Sigmoid colon (tissue), 7 donors: ENCODE data around the gene MLXIP. TPM values are rescaled to one million over a fixed set of nuclear protein-coding genes. Genes with fewer than 3 reads are reported as not detected.
"Not testable (repeated sequence)": the region's sequence is repeated elsewhere in the genome, so short reads cannot be mapped to it uniquely, and the experiment has no call there.

ENCODE experiments used
- DNase-seq: peaks from one replicate; pipeline ENCODE4 v3.0.0-alpha.2; 2019
- H3K27ac ChIP-seq, 4 donors: fragments of 200-600 bp; sonication (generic); one replicate each; pipeline ENCODE4 v1.5.1; 2016 to 2019; ENCODE audit warnings: mild to moderate bottlenecking in 1 of 4
- H3K27me3 ChIP-seq, 3 donors: fragments of 200-600 bp; sonication (generic); one replicate each; pipeline ENCODE4 v1.5.1; 2019; ENCODE audit warnings: mild to moderate bottlenecking in 1 of 3
- H3K36me3 ChIP-seq, 4 donors: fragments of 200-600 bp; sonication (generic); one replicate each; pipeline ENCODE4 v1.5.1; 2016 to 2019
- H3K4me1 ChIP-seq, 4 donors: fragments of 200-600 bp; sonication (generic); one replicate each; pipeline ENCODE4 v1.5.1; 2017 to 2019
- H3K4me3 ChIP-seq, 4 donors: fragments of 200-600 bp; sonication (generic); one replicate each; pipeline ENCODE4 v1.5.1; 2017 to 2019; ENCODE audit warnings: mild to moderate bottlenecking in 2 of 4, moderate library complexity in 1 of 4
- H3K9me3 ChIP-seq, 4 donors: fragments of 200-600 bp in 3 of 4; sonication (generic) in 3 of 4; one replicate each; pipeline versions ENCODE4 v1.5.1 to v1.6.1; 2013 to 2019
- EP300 ChIP-seq, 4 donors: sonication (generic); formaldehyde crosslinking; IDR thresholded peaks; one replicate each; pipeline ENCODE4 v1.6.1; 2017; ENCODE audit warnings: antibody characterized with exemption in 4 of 4
- POLR2A ChIP-seq, 2 donors: fragments of 450-650 bp; IDR thresholded peaks; one replicate each; pipeline ENCODE4 v1.6.1; 2016; ENCODE audit warnings: antibody characterized with exemption in 2 of 2, mild to moderate bottlenecking in 2 of 2, moderate library complexity in 2 of 2
- POLR2AphosphoS5 ChIP-seq, 4 donors: sonication (generic); formaldehyde crosslinking; IDR thresholded peaks; one replicate each; pipeline ENCODE4 v1.6.1; 2017; ENCODE audit warnings: antibody characterized with exemption in 4 of 4
- WGBS, 2 donors: extraction: QIAGEN DNeasy Blood & Tissue Kit; methylation state at CpG; one replicate each; pipeline ENCODE4 v1.1.7; 2013; 5-methylcytosine and 5-hydroxymethylcytosine counted together
- intact Hi-C: fragments of 100-400 bp; cut with DNase I; formaldehyde crosslinking; loops from one replicate; pipeline ENCODE4 v1.15.1; 2023
- polyA plus RNA-seq, 3 donors: library from polyadenylated mRNA; stranded (reverse); fragments of 200-250 nt; gene quantifications; one replicate each; pipeline ENCODE4 v1.2.3, GENCODE V29; 2013
- total RNA-seq, 4 donors: library from RNA; depleted of rRNA; stranded (reverse); fragments of >200 nt; gene quantifications; one replicate each; pipeline ENCODE4 v1.1.0, GENCODE V29; 2016
- TF ChIP-seq, protein P1 (sequence below), 4 experiments: fragments of 450-650 bp in 3 of 4; fragments of 200-600 bp in 1 of 4; IDR thresholded peaks; one replicate each; pipeline ENCODE4 v1.5.1; 2016 to 2019; ENCODE audit warnings: antibody characterized with exemption in 4 of 4, mild to moderate bottlenecking in 3 of 4, moderate library complexity in 2 of 4
- donor health status: healthy with polysubstance abuse.
- donor health status: Bipolar disorder and iron deficiency.
- donor health status: healthy.

Gene MLXIP
- total and polyA plus RNA-seq, 7 donors = 15.6 to 141 (median 37.5) TPM

DNA sequence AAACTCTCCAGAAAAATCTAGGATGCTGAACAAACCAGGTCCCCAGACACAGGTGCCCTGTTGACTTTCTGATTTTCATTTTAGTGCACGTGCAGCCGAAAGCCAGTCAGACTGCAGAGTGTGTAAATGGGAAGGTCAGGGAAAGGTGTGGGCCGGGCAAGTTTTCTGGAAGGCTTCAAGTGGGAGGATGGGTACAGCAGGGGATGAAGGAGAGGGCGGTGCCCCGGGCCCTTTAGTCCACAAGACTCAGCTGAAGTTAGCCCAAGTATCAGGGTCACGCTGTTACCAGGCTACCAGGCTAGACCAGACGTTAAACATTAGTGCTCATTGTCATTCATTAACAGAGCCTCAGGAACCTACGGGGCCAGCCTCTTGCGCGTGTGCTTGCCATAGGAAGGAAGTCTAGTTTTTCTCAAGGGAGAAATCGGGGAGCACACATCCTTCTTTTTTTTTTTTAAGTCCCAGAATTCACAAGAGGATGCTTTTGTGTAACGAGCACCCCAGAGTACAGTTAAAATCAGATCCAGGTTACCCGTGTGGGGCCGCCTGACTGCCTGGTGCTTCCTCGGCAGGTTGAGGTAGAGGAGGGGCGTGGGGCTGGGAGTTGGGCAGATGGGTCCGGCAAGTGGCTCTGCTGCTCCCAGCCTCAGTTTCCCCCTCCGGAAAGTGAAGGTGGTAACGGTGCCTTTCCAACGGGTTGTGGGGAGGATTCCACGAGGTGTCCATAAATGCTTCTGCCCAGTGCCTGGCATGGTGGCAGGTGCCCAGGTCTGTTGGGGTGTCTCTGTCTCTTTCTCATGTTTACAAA lies 37.8 kb upstream of the MLXIP start:
- no peaks in the 10 kb centered on the region for H3K27me3 ChIP-seq
- peaks cover 9 to 59% (median 14%) of the 10 kb centered on the region in 4 donors for H3K36me3 ChIP-seq

DNA sequence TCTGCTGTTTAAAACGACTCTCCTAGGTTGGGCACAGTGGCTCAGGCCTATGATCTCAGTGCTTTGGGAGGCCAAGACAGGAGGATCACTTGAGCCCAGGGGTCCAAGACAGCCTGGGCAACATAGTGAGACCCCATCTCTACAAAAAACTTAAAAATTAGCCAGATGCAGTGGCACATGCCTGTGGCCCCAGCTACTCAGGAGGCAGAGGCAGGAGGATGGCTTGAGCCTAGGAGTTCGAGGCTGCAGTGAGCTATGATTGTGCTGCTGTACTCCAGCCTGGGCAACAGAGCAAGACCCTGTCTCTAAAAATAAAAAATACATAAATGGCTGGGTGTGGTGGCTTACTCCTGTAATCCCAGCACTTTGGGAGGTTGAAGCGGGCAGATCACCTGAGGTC lies 37.1 kb upstream of the MLXIP start:
- H3K9me3 ChIP-seq, H3K4me3 ChIP-seq, H3K4me1 ChIP-seq, H3K27ac ChIP-seq, H3K27me3 ChIP-seq, intact Hi-C loops, DNase-seq: not testable (repeated sequence)
- H3K36me3 ChIP-seq = peaks cover 9 to 59% (median 11%) of the 10 kb centered on the region in 4 donors
- WGBS, 2 donors = 90 to 97% methylated on average over 3 of the region's 3 CpGs

More for the DNA sequence above, 37.8 kb upstream of the MLXIP start:
- intact Hi-C loops = no loop called here
- WGBS, 2 donors = 29 to 72% methylated on average over 21 of the region's 21 CpGs
- Histone ChIP-seq H3K4me3 (no peak overlapping the region), H3K9me3 (no peaks in the 10 kb centered on the region), H3K4me1 (no peaks in the 10 kb centered on the region), H3K27ac (no peak overlapping the region)
- DNase-seq = no peak
- TF ChIP-seq, protein P1, sequence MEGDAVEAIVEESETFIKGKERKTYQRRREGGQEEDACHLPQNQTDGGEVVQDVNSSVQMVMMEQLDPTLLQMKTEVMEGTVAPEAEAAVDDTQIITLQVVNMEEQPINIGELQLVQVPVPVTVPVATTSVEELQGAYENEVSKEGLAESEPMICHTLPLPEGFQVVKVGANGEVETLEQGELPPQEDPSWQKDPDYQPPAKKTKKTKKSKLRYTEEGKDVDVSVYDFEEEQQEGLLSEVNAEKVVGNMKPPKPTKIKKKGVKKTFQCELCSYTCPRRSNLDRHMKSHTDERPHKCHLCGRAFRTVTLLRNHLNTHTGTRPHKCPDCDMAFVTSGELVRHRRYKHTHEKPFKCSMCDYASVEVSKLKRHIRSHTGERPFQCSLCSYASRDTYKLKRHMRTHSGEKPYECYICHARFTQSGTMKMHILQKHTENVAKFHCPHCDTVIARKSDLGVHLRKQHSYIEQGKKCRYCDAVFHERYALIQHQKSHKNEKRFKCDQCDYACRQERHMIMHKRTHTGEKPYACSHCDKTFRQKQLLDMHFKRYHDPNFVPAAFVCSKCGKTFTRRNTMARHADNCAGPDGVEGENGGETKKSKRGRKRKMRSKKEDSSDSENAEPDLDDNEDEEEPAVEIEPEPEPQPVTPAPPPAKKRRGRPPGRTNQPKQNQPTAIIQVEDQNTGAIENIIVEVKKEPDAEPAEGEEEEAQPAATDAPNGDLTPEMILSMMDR (IDR thresholded peaks at IDR 0.05) = no peak
- TF ChIP-seq POLR2AphosphoS5 (IDR thresholded peaks at IDR 0.05) (no peak), POLR2A (IDR thresholded peaks at IDR 0.05) (no peak), EP300 (IDR thresholded peaks at IDR 0.05) (no peak)

GRCh38 chr12:122042910-122043309 lies 35.6 kb upstream of the MLXIP start:
- no peak for DNase-seq
- intact Hi-C loops = no loop called here
- no peaks in the 10 kb centered on the region for H3K27me3 ChIP-seq
- TF ChIP-seq POLR2A (IDR thresholded peaks at IDR 0.05) (no peak), EP300 (IDR thresholded peaks at IDR 0.05) (no peak), POLR2AphosphoS5 (IDR thresholded peaks at IDR 0.05) (no peak)
- TF ChIP-seq, protein P1 (IDR thresholded peaks at IDR 0.05) = no peak
- H3K9me3 ChIP-seq = no peaks in the 10 kb centered on the region
- WGBS, 2 donors = 84 to 88% methylated on average over 11 of the region's 11 CpGs
- no peaks in the 10 kb centered on the region for H3K4me1 ChIP-seq
- H3K36me3 ChIP-seq = peaks cover 3 to 52% (median 7%) of the 10 kb centered on the region in 4 donors
- no peak overlapping the region for H3K27ac ChIP-seq
- no peak overlapping the region for H3K4me3 ChIP-seq

- Histone ChIP-seq H3K27me3 (no peaks in the 10 kb centered on the region), H3K27ac (no peak overlapping the region), H3K4me1 (no peaks in the 10 kb centered on the region), H3K4me3 (no peak overlapping the region), H3K36me3 (peaks cover 3 to 53% (median 7%) of the 10 kb centered on the region in 4 donors), H3K9me3 (no peaks in the 10 kb centered on the region)
- DNase-seq = no peak
- intact Hi-C loops = no loop called here
- no peak for TF ChIP-seq EP300 (IDR thresholded peaks at IDR 0.05)
- TF ChIP-seq, protein P1 (IDR thresholded peaks at IDR 0.05) = no peak
- no peak for TF ChIP-seq POLR2A (IDR thresholded peaks at IDR 0.05)
- TF ChIP-seq POLR2AphosphoS5 (IDR thresholded peaks at IDR 0.05) = no peak
- 93 to 94% methylated on average over 15 of the region's 15 CpGs for whole genome bisulfite sequencing, 2 donors
Observed at GRCh38 chr12:122043476-122043875, 35.1 kb upstream of the MLXIP start.

GRCh38 chr12:122045262-122045661 lies 33.3 kb upstream of the MLXIP start:
- H3K4me1 ChIP-seq = peaks cover 0 to 1% (median 0%) of the 10 kb centered on the region in 4 donors
- no peak overlapping the region for H3K27ac ChIP-seq
- H3K4me3 ChIP-seq = no peak overlapping the region
- no peaks in the 10 kb centered on the region for H3K9me3 ChIP-seq
- no peak for DNase-seq
- WGBS, 2 donors = 97 to 98% methylated on average over 7 of the region's 7 CpGs
- H3K36me3 ChIP-seq = peaks cover 3 to 44% (median 7%) of the 10 kb centered on the region in 4 donors
- intact Hi-C loops = no loop called here
- TF ChIP-seq POLR2A (IDR thresholded peaks at IDR 0.05) (no peak), EP300 (IDR thresholded peaks at IDR 0.05) (no peak), POLR2AphosphoS5 (IDR thresholded peaks at IDR 0.05) (no peak)
- TF ChIP-seq, protein P1 (IDR thresholded peaks at IDR 0.05) = no peak
- H3K27me3 ChIP-seq = no peaks in the 10 kb centered on the region
